ENCODE results near the gene ASB15. TPM values are rescaled to one million over a fixed set of nuclear protein-coding genes. Genes with fewer than 3 reads are reported as not detected.

ASB15 gene
- polyA plus RNA-seq, 3 donors from 2014 or later, result not detected

- no peak overlapping the region for H3K27ac Mint-ChIP-seq
- no peaks in the 10 kb centered on the region for H3K9me3 Mint-ChIP-seq
- no peak for DNase-seq
- no peaks in the 10 kb centered on the region for H3K36me3 Mint-ChIP-seq
- no peak overlapping the region for H3K4me3 Mint-ChIP-seq
- no peaks in the 10 kb centered on the region for H3K4me1 Mint-ChIP-seq
- H3K27me3 Mint-ChIP-seq (ENCODE audit: low read depth in 3 of 3), result peaks cover 3 to 16% (median 7%) of the 10 kb centered on the region in 3 donors
Observed at GRCh38 chr7:123653162-123653561, 51.5 kb downstream of the ASB15 start.

GRCh38 chr7:123655614-123656013 lies 54.0 kb downstream of the ASB15 start, which contains the start of gene LMOD2:
Gene LMOD2 (plus strand): TSS chr7:123655866. CDS start chr7:123655964, 98 bp downstream.
- Mint-ChIP-seq H3K27me3 (ENCODE audit: low read depth in 3 of 3) (peaks cover 0 to 13% (median 11%) of the 10 kb centered on the region in 3 donors), H3K36me3 (no peaks in the 10 kb centered on the region), H3K4me1 (no peaks in the 10 kb centered on the region), H3K27ac (no peak within 1 kb of the TSS), H3K4me3 (no peak within 1 kb of the TSS), H3K9me3 (no peaks in the 10 kb centered on the region)
- DNase-seq, result no peak

GRCh38 chr7:123656544-123657303 lies 55.1 kb downstream of the ASB15 start:
- Mint-ChIP-seq H3K27ac (no peak overlapping the region), H3K9me3 (no peaks in the 10 kb centered on the region), H3K4me3 (no peak overlapping the region), H3K27me3 (ENCODE audit: low read depth in 3 of 3) (peaks cover 0 to 12% (median 8%) of the 10 kb centered on the region in 3 donors), H3K36me3 (peaks cover 0 to under 1% (median 0%) of the 10 kb centered on the region in 3 donors), H3K4me1 (no peaks in the 10 kb centered on the region)
- no peak for DNase-seq

GRCh38 chr7:123657304-123657685 lies 55.7 kb downstream of the ASB15 start:
- no peak for DNase-seq
- H3K27ac Mint-ChIP-seq, result no peak overlapping the region
- peaks cover 0 to 6% (median 0%) of the 10 kb centered on the region in 3 donors for H3K36me3 Mint-ChIP-seq
- no peaks in the 10 kb centered on the region for H3K4me1 Mint-ChIP-seq
- no peaks in the 10 kb centered on the region for H3K9me3 Mint-ChIP-seq
- peaks cover 1 to 12% (median 8%) of the 10 kb centered on the region in 3 donors for H3K27me3 Mint-ChIP-seq (ENCODE audit: low read depth in 3 of 3)
- H3K4me3 Mint-ChIP-seq, result no peak overlapping the region

GRCh38 chr7:123658023-123658422 lies 56.4 kb downstream of the ASB15 start:
- Mint-ChIP-seq H3K27me3 (ENCODE audit: low read depth in 3 of 3) (peaks cover 1 to 12% (median 10%) of the 10 kb centered on the region in 3 donors), H3K9me3 (no peaks in the 10 kb centered on the region), H3K36me3 (peaks cover 0 to 6% (median 0%) of the 10 kb centered on the region in 3 donors), H3K4me1 (no peaks in the 10 kb centered on the region), H3K4me3 (no peak overlapping the region), H3K27ac (no peak overlapping the region)
- DNase-seq, result no peak

GRCh38 chr7:123660514-123661354 lies 59.1 kb downstream of the ASB15 start:
- Mint-ChIP-seq H3K36me3 (peaks cover 0 to 6% (median 0%) of the 10 kb centered on the region in 3 donors), H3K27me3 (ENCODE audit: low read depth in 3 of 3) (peaks cover 4 to 13% (median 8%) of the 10 kb centered on the region in 3 donors)

GRCh38 chr7:123661765-123662164 lies 60.1 kb downstream of the ASB15 start:
- H3K4me3 Mint-ChIP-seq, result no peak overlapping the region
- H3K27ac Mint-ChIP-seq, result no peak overlapping the region
- no peaks in the 10 kb centered on the region for H3K9me3 Mint-ChIP-seq
- peaks cover 0 to 6% (median 0%) of the 10 kb centered on the region in 3 donors for H3K36me3 Mint-ChIP-seq
- H3K27me3 Mint-ChIP-seq (ENCODE audit: low read depth in 3 of 3), result peaks cover 4 to 10% (median 8%) of the 10 kb centered on the region in 3 donors
- no peaks in the 10 kb centered on the region for H3K4me1 Mint-ChIP-seq
- DNase-seq, result no peak

More at GRCh38 chr7:123660514-123661354, 59.1 kb downstream of the ASB15 start:
- DNase-seq, result no peak
- Mint-ChIP-seq H3K9me3 (no peaks in the 10 kb centered on the region), H3K4me1 (no peaks in the 10 kb centered on the region), H3K27ac (no peak overlapping the region), H3K4me3 (no peak overlapping the region)

GRCh38 chr7:123662293-123662692 lies 60.7 kb downstream of the ASB15 start:
- H3K36me3 Mint-ChIP-seq, result peaks cover 0 to 6% (median 0%) of the 10 kb centered on the region in 3 donors
- no peaks in the 10 kb centered on the region for H3K9me3 Mint-ChIP-seq
- peaks cover 4 to 10% (median 8%) of the 10 kb centered on the region in 3 donors for H3K27me3 Mint-ChIP-seq (ENCODE audit: low read depth in 3 of 3)
- no peak overlapping the region for H3K27ac Mint-ChIP-seq
- DNase-seq, result no peak
- H3K4me3 Mint-ChIP-seq, result no peak overlapping the region
- no peaks in the 10 kb centered on the region for H3K4me1 Mint-ChIP-seq

GRCh38 chr7:123662755-123663154 lies 61.1 kb downstream of the ASB15 start:
- Mint-ChIP-seq H3K27ac (no peak overlapping the region), H3K4me1 (no peaks in the 10 kb centered on the region), H3K27me3 (ENCODE audit: low read depth in 3 of 3) (peaks cover 4 to 10% (median 8%) of the 10 kb centered on the region in 3 donors)

GRCh38 chr7:123663200-123663599 lies 61.6 kb downstream of the ASB15 start:
- no peak for DNase-seq
- Mint-ChIP-seq H3K27me3 (ENCODE audit: low read depth in 3 of 3) (peaks cover 4 to 10% (median 6%) of the 10 kb centered on the region in 3 donors), H3K4me1 (no peaks in the 10 kb centered on the region), H3K9me3 (no peaks in the 10 kb centered on the region), H3K36me3 (peaks cover 0 to 6% (median 0%) of the 10 kb centered on the region in 3 donors), H3K4me3 (no peak overlapping the region), H3K27ac (no peak overlapping the region)

More at GRCh38 chr7:123662755-123663154, 61.1 kb downstream of the ASB15 start:
- no peaks in the 10 kb centered on the region for H3K9me3 Mint-ChIP-seq
- H3K4me3 Mint-ChIP-seq, result no peak overlapping the region
- H3K36me3 Mint-ChIP-seq, result peaks cover 0 to 6% (median 0%) of the 10 kb centered on the region in 3 donors
- DNase-seq, result no peak

- no peaks in the 10 kb centered on the region for H3K9me3 Mint-ChIP-seq
Observed at GRCh38 chr7:123665157-123665556, 63.5 kb downstream of the ASB15 start.

GRCh38 chr7:123665896-123666295 lies 64.3 kb downstream of the ASB15 start:
- no peaks in the 10 kb centered on the region for H3K4me1 Mint-ChIP-seq
- H3K27ac Mint-ChIP-seq, result no peak overlapping the region
- peaks cover 1 to 5% (median 4%) of the 10 kb centered on the region in 3 donors for H3K27me3 Mint-ChIP-seq (ENCODE audit: low read depth in 3 of 3)
- H3K4me3 Mint-ChIP-seq, result no peak overlapping the region
- H3K9me3 Mint-ChIP-seq, result peaks cover 0 to 1% (median 0%) of the 10 kb centered on the region in 6 donors
- DNase-seq, result no peak
- peaks cover 0 to 11% (median 0%) of the 10 kb centered on the region in 3 donors for H3K36me3 Mint-ChIP-seq

More at GRCh38 chr7:123665157-123665556, 63.5 kb downstream of the ASB15 start:
- Mint-ChIP-seq H3K27me3 (ENCODE audit: low read depth in 3 of 3) (peaks cover 4 to 5% (median 4%) of the 10 kb centered on the region in 3 donors), H3K36me3 (peaks cover 0 to 11% (median 0%) of the 10 kb centered on the region in 3 donors), H3K4me3 (no peak overlapping the region), H3K4me1 (no peaks in the 10 kb centered on the region), H3K27ac (no peak overlapping the region)
- DNase-seq, result no peak

GRCh38 chr7:123666492-123666891 lies 64.9 kb downstream of the ASB15 start:
- H3K36me3 Mint-ChIP-seq, result peaks cover 0 to 11% (median 0%) of the 10 kb centered on the region in 3 donors
- H3K9me3 Mint-ChIP-seq, result peaks cover 0 to 1% (median 0%) of the 10 kb centered on the region in 6 donors
- DNase-seq, result no peak
- no peaks in the 10 kb centered on the region for H3K4me1 Mint-ChIP-seq
- H3K27ac Mint-ChIP-seq, result no peak overlapping the region
- peaks cover 1 to 5% (median 4%) of the 10 kb centered on the region in 3 donors for H3K27me3 Mint-ChIP-seq (ENCODE audit: low read depth in 3 of 3)
- no peak overlapping the region for H3K4me3 Mint-ChIP-seq
